Lung (tissue), 12 donors: ENCODE results near the gene PDX1. TPM values are rescaled to one million over a fixed set of nuclear protein-coding genes. Genes with fewer than 3 reads are reported as not detected.
A peak's percentile ranks its signal among the peaks of the same experiment; 100 is the strongest.

Source experiments
- ATAC-seq: fragments of 200-7000 bp; cut with Tn5 transposase; one replicate; pipeline ENCODE4 v1.9.1; 2020; ENCODE audit warnings: moderate number of reproducible peaks; ENCODE audit not compliant: insufficient read depth, low FRiP score
- DNase-seq, 3 donors: peaks; one replicate each; pipeline ENCODE4 v3.0.0-alpha.2; 2013 to 2017
- H3K27ac ChIP-seq, 2 donors: one replicate each; pipeline ENCODE4 v1.5.1; 2013; ENCODE audit warnings: mild to moderate bottlenecking in 2 of 2, moderate library complexity in 2 of 2, control low read depth in 1 of 2, inconsistent platforms in 1 of 2, low read depth in 1 of 2, low read length in 1 of 2
- H3K27me3 ChIP-seq, 3 donors: one replicate each; pipeline ENCODE4 v1.5.1; 2013; ENCODE audit warnings: low read length in 2 of 3; ENCODE audit not compliant: control insufficient read depth in 3 of 3, insufficient read depth in 3 of 3
- H3K36me3 ChIP-seq, 4 donors: one replicate each; pipeline ENCODE4 v1.5.1; 2013; ENCODE audit warnings: low read length in 4 of 4, mild to moderate bottlenecking in 1 of 4, moderate library complexity in 1 of 4; ENCODE audit not compliant: control insufficient read depth in 4 of 4, insufficient read depth in 4 of 4
- H3K4me1 ChIP-seq, 5 donors: one replicate each; pipeline ENCODE4 v1.5.1; 2013; ENCODE audit warnings: low read length in 5 of 5, mild to moderate bottlenecking in 2 of 5, moderate library complexity in 1 of 5; ENCODE audit not compliant: control insufficient read depth in 5 of 5, insufficient read depth in 5 of 5
- H3K4me3 ChIP-seq: one replicate; pipeline ENCODE4 v1.5.1; 2013; ENCODE audit warnings: mild to moderate bottlenecking, control low read depth, moderate library complexity
- H3K9ac ChIP-seq, 2 donors: one replicate each; pipeline ENCODE4 v1.5.1; 2013; ENCODE audit warnings: low read length in 2 of 2, control low read depth in 1 of 2; ENCODE audit not compliant: insufficient read depth in 1 of 2
- H3K9me3 ChIP-seq, 4 donors: one replicate each; pipeline ENCODE4 v1.5.1; 2013; ENCODE audit warnings: low read length in 3 of 4, mild to moderate bottlenecking in 1 of 4, moderate library complexity in 1 of 4; ENCODE audit not compliant: control insufficient read depth in 4 of 4, insufficient read depth in 3 of 4
- CTCF ChIP-seq: IDR thresholded peaks from 2 replicates; pipeline ENCODE4 v1.5.1; 2012; ENCODE audit warnings: mild to moderate bottlenecking; ENCODE audit errors: control extremely low read depth, extremely low read depth
- WGBS, 2 donors: extraction: QIAGEN DNeasy Blood & Tissue Kit; methylation state at CpG; one replicate each; pipeline ENCODE4 v1.1.7; 2013; 5-methylcytosine and 5-hydroxymethylcytosine counted together
- polyA plus RNA-seq, 2 donors: library from polyadenylated mRNA; stranded (reverse); fragments of 200-250 nt; gene quantifications; one replicate each; pipeline ENCODE4 v1.2.1, GENCODE V29; 2013
- total RNA-seq, 2 donors: library from RNA; depleted of rRNA in 1 of 2; stranded (reverse); fragments of >200 nt in 1 of 2; gene quantifications; one replicate each; pipeline ENCODE4 v1.2.1, GENCODE V29; 2014 to 2021
- donor health status: control.
- donor health status: control.
- donor health status: Bipolar disorder and iron deficiency.
- donor health status: healthy.
- donor health status: DM: yes; HTN: yes; CAD: no.

Gene PDX1
- total and polyA plus RNA-seq, 4 donors: not detected

GRCh38 chr13:27923794-27924528 is 4.2 kb downstream of the PDX1 start:
- H3K4me3 ChIP-seq: no peak overlapping the region
- peaks cover 0 to 13% (median 0%) of the 10 kb centered on the region in 4 donors for H3K9me3 ChIP-seq
- peaks cover 20 to 89% (median 83%) of the 10 kb centered on the region in 3 donors for H3K27me3 ChIP-seq
- TF ChIP-seq CTCF: no peak
- no peak overlapping the region for H3K27ac ChIP-seq
- ATAC-seq: no peak
- WGBS, 2 donors: 3 to 4% methylated on average over 48 of the region's 48 CpGs
- H3K9ac ChIP-seq: no peak overlapping the region
- H3K4me1 ChIP-seq: peaks cover 0 to 18% (median 0%) of the 10 kb centered on the region in 5 donors
- peak in 2 of 3 donors; percentile 26 to 27 for DNase-seq
- H3K36me3 ChIP-seq: no peaks in the 10 kb centered on the region

GRCh38 chr13:27924529-27925141 is 4.8 kb downstream of the PDX1 start:
- DNase-seq (no peak), ATAC-seq (no peak)
- H3K27me3 ChIP-seq: peaks cover 23 to 89% (median 83%) of the 10 kb centered on the region in 3 donors
- H3K27ac ChIP-seq: no peak overlapping the region
- 4 to 5% methylated on average over 24 to 46 of the region's 46 CpGs for WGBS, 2 donors
- no peaks in the 10 kb centered on the region for H3K36me3 ChIP-seq
- no peak for TF ChIP-seq CTCF
- H3K4me1 ChIP-seq: peaks cover 0 to 18% (median 0%) of the 10 kb centered on the region in 5 donors
- peaks cover 0 to 16% (median 0%) of the 10 kb centered on the region in 4 donors for H3K9me3 ChIP-seq
- H3K9ac ChIP-seq: no peak overlapping the region
- H3K4me3 ChIP-seq: no peak overlapping the region

GRCh38 chr13:27925220-27925991 is 5.6 kb downstream of the PDX1 start:
- no peak for TF ChIP-seq CTCF

More at GRCh38 chr13:27925220-27925991, 5.6 kb downstream of the PDX1 start:
- DNase-seq (no peak), ATAC-seq (no peak)
- peaks cover 0 to 14% (median 0%) of the 10 kb centered on the region in 5 donors for H3K4me1 ChIP-seq
- WGBS, 2 donors: 17% methylated on average over 9 of the region's 9 CpGs
- no peaks in the 10 kb centered on the region for H3K36me3 ChIP-seq
- peaks cover 0 to 11% (median 0%) of the 10 kb centered on the region in 4 donors for H3K9me3 ChIP-seq
- no peak overlapping the region for H3K4me3 ChIP-seq
- H3K9ac ChIP-seq: no peak overlapping the region
- H3K27ac ChIP-seq: no peak overlapping the region
- peaks cover 26 to 92% (median 90%) of the 10 kb centered on the region in 3 donors for H3K27me3 ChIP-seq
